Measurements from ENCODE around the gene GRM2. TPM values are rescaled to one million over a fixed set of nuclear protein-coding genes. Genes with fewer than 3 reads are reported as not detected.
A peak's percentile ranks its signal among the peaks of the same experiment; 100 is the strongest.

Gene GRM2
- total RNA-seq, 1 experiment from 2014 or later, result 3.7 TPM

GRCh38 chr3:51686512-51687215, 20.2 kb upstream of the GRM2 start:
- H3K27me3 Mint-ChIP-seq (ENCODE audit: low read depth), result no peaks in the 10 kb centered on the region
- H3K36me3 Mint-ChIP-seq, result no peaks in the 10 kb centered on the region
- no peaks in the 10 kb centered on the region for H3K9me3 Mint-ChIP-seq
- DNase-seq (ENCODE audit: low spot score) (no peak), ATAC-seq (peak; percentile 20; the same call in 1 of the 2 replicates)
- CTCF ChIA-PET, result interaction anchor here (1.0 to 2.0 kb wide), 3 partner anchors 17 to 133 kb away, joined by 3 to 8 read pairs (median 4); no protein-coding TSS in a partner anchor
- H3K4me3 Mint-ChIP-seq, result no peak overlapping the region
- 0 out of 2 replicates have a peak overlapping the region, but pooled peaks have one; percentile 64 for H3K27ac Mint-ChIP-seq
- POLR2A ChIA-PET, result no interaction called here
- peaks cover 17% of the 10 kb centered on the region for H3K4me1 Mint-ChIP-seq
- TF ChIP-seq TEAD1 (CRISPR knock-in tag; IDR thresholded peaks at IDR 0.05), result no peak
- TF ChIP-seq GRHL2 (CRISPR knock-in tag; IDR thresholded peaks at IDR 0.05; ENCODE audit: insufficient replicate concordance, severe bottlenecking), result no peak
- no peak for TF ChIP-seq E2F4 (CRISPR knock-in tag; IDR thresholded peaks at IDR 0.05; ENCODE audit: borderline replicate concordance, low read depth)
- no peak for TF ChIP-seq SP1 (CRISPR knock-in tag; conservative IDR thresholded peaks at IDR 0.05)
- TF ChIP-seq TCF7 (CRISPR knock-in tag; IDR thresholded peaks at IDR 0.05; ENCODE audit: low read depth), result no peak
- TF ChIP-seq MYBL2 (CRISPR knock-in tag; IDR thresholded peaks at IDR 0.05), result no peak
- no peak for TF ChIP-seq ZNF671 (CRISPR knock-in tag; IDR thresholded peaks at IDR 0.05)
- no peak for TF ChIP-seq JAZF1 (CRISPR knock-in tag; IDR thresholded peaks at IDR 0.05)
- no peak for TF ChIP-seq JUN (CRISPR knock-in tag; IDR thresholded peaks at IDR 0.05)
- TF ChIP-seq AR (CRISPR knock-in tag; IDR thresholded peaks at IDR 0.05), result no peak
- TF ChIP-seq ATF2 (CRISPR knock-in tag; IDR thresholded peaks at IDR 0.05; ENCODE audit: borderline replicate concordance, low read depth), result no peak
- no peak for TF ChIP-seq STAT6 (CRISPR knock-in tag; conservative IDR thresholded peaks at IDR 0.05; ENCODE audit: low read depth)
- no peak for TF ChIP-seq IRF1 (CRISPR knock-in tag; IDR thresholded peaks at IDR 0.05)
- no peak for TF ChIP-seq NR3C1 (CRISPR knock-in tag; conservative IDR thresholded peaks at IDR 0.05; ENCODE audit: low read depth)
